ENCODE data around the gene ST6GALNAC2.

The ST6GALNAC2 gene

GRCh38 chr17:76578376-76578775 lies 7.3 kb downstream of the ST6GALNAC2 start:
- no peak for TF ChIP-seq CTCF (IDR thresholded peaks at IDR 0.05)

GRCh38 chr17:76577876-76578275 lies 7.8 kb downstream of the ST6GALNAC2 start:
- no peak for TF ChIP-seq CTCF (IDR thresholded peaks at IDR 0.05)

GRCh38 chr17:76576189-76576588 lies 9.5 kb downstream of the ST6GALNAC2 start:
- no peak for TF ChIP-seq CTCF (IDR thresholded peaks at IDR 0.05)

- no peak for TF ChIP-seq CTCF (IDR thresholded peaks at IDR 0.05)
Measured at GRCh38 chr17:76575570-76575969, 10.1 kb downstream of the ST6GALNAC2 start.

- TF ChIP-seq CTCF (IDR thresholded peaks at IDR 0.05): no peak
Measured at GRCh38 chr17:76574166-76574565, 11.5 kb downstream of the ST6GALNAC2 start.

- no peak for TF ChIP-seq CTCF (IDR thresholded peaks at IDR 0.05)
Measured at GRCh38 chr17:76573096-76573495, 12.6 kb downstream of the ST6GALNAC2 start.

GRCh38 chr17:76572201-76572910 lies 13.3 kb downstream of the ST6GALNAC2 start:
- no peak for TF ChIP-seq CTCF (IDR thresholded peaks at IDR 0.05)

Measured in LNCAP (cell line).